B cell (primary cell): ENCODE measurements around the gene RABEP1. TPM values are rescaled to one million over a fixed set of nuclear protein-coding genes. Genes with fewer than 3 reads are reported as not detected.

Experiments
- ATAC-seq: fragments of 200-7000 bp; cut with Tn5 transposase; one replicate; pipeline ENCODE4 v1.10.0; 2021; ENCODE audit warnings: low read depth, mild to moderate bottlenecking, moderate number of reproducible peaks, moderate library complexity
- CTCF ChIA-PET: fragments of 350-600 bp; sonication (Branson Sonifier 250); formaldehyde crosslinking; loops from one replicate; lab custom pipeline; 2021; ENCODE audit warnings: antibody characterized with exemption, inconsistent platforms; lab: Charles Lee
- POLR2A ChIA-PET: fragments of 350-600 bp; sonication (Branson Sonifier 250); formaldehyde crosslinking; loops from one replicate; lab custom pipeline; 2021; ENCODE audit warnings: antibody characterized with exemption; lab: Charles Lee
- DNase-seq: peaks from one replicate; pipeline ENCODE4 v3.0.0; 2013
- H2AFZ ChIP-seq: 2 replicates; pipeline ENCODE4 v1.6.1; 2012; ENCODE audit warnings: mild to moderate bottlenecking, low read depth, low read length; ENCODE audit not compliant: insufficient read depth, poor library complexity, severe bottlenecking
- H3K27ac ChIP-seq, 2 donors: 1 replicate in 1 of 2; 2 replicates in 1 of 2; pipeline ENCODE4 v1.5.1; 2012 to 2013; ENCODE audit warnings: low read length in 2 of 2, mild to moderate bottlenecking in 2 of 2, moderate library complexity in 1 of 2
- H3K27me3 ChIP-seq, 4 experiments: fragments of 200-600 bp in 1 of 4; sonication (generic) in 1 of 4; replicated peaks in 1 of 4; 1 replicate in 2 of 4; 2 replicates in 2 of 4; pipeline versions ENCODE4 v1.6.1 to v1.7.0; 2013 to 2016; ENCODE audit warnings: low read length in 3 of 4, mild to moderate bottlenecking in 2 of 4, mixed read lengths in 1 of 4, moderate library complexity in 1 of 4; ENCODE audit not compliant: insufficient read depth in 4 of 4, control insufficient read depth in 3 of 4; ENCODE audit errors: control extremely low read depth in 1 of 4
- H3K36me3 ChIP-seq, 2 experiments: replicated peaks in 1 of 2; 1 replicate in 1 of 2; 2 replicates in 1 of 2; pipeline versions ENCODE4 v1.6.1 to v1.7.1; 2013; ENCODE audit warnings: low read length in 1 of 2; ENCODE audit not compliant: insufficient read depth in 2 of 2, control insufficient read depth in 1 of 2; ENCODE audit errors: control extremely low read depth in 1 of 2, extremely low read depth in 1 of 2
- H3K4me1 ChIP-seq, 2 donors: fragments of 200-600 bp in 1 of 2; sonication (generic) in 1 of 2; 1 replicate in 1 of 2; 2 replicates in 1 of 2; pipeline versions ENCODE4 v1.5.1 to v1.6.1; 2013 to 2017; ENCODE audit warnings: low read length in 2 of 2; ENCODE audit not compliant: control insufficient read depth in 2 of 2, insufficient read depth in 2 of 2
- H3K4me2 ChIP-seq: replicated peaks from 2 replicates; pipeline ENCODE3; 2012; ENCODE audit warnings: mild to moderate bottlenecking, low read depth, low read length; ENCODE audit not compliant: poor library complexity, severe bottlenecking
- H3K4me3 ChIP-seq, 5 experiments: fragments of 200-600 bp in 1 of 5; sonication (generic) in 1 of 5; 1 replicate in 3 of 5; 2 replicates in 2 of 5; pipeline versions ENCODE4 v1.5.1 to v1.7.0; 2011 to 2016; ENCODE audit warnings: low read length in 4 of 5, mild to moderate bottlenecking in 4 of 5, low read depth in 2 of 5, control low read depth in 1 of 5, moderate library complexity in 1 of 5; ENCODE audit not compliant: insufficient read depth in 1 of 5; ENCODE audit errors: control extremely low read depth in 1 of 5, extremely low read depth in 1 of 5
- H3K79me2 ChIP-seq: fragments of 200-600 bp; sonication (generic); one replicate; pipeline ENCODE4 v1.6.0; 2016; ENCODE audit warnings: low read length; ENCODE audit not compliant: control insufficient read depth, insufficient read depth
- H3K9ac ChIP-seq: fragments of 200-600 bp; sonication (generic); 2 replicates; pipeline ENCODE4 v1.6.1; 2017; ENCODE audit warnings: mild to moderate bottlenecking, low read length, moderate library complexity
- H3K9me3 ChIP-seq, 3 donors: one replicate each; pipeline versions ENCODE4 v1.6.1 to v1.7.1; 2013; ENCODE audit warnings: low read length in 2 of 3; ENCODE audit not compliant: control insufficient read depth in 2 of 3, insufficient read depth in 1 of 3; ENCODE audit errors: control extremely low read depth in 1 of 3
- H4K20me1 ChIP-seq: 2 replicates; pipeline ENCODE4 v1.6.0; 2012; ENCODE audit warnings: mild to moderate bottlenecking, low read length; ENCODE audit not compliant: insufficient read depth, control insufficient read depth, poor library complexity, severe bottlenecking
- H3K27ac Mint-ChIP-seq: one replicate; pipeline ENCODE4 v1.8.0; 2021; ENCODE audit warnings: mixed read lengths
- H3K27me3 Mint-ChIP-seq: one replicate; pipeline ENCODE4 v1.8.0; 2021; ENCODE audit warnings: mixed read lengths
- H3K4me1 Mint-ChIP-seq: one replicate; pipeline ENCODE4 v1.8.0; 2021; ENCODE audit warnings: mixed read lengths
- H3K4me3 Mint-ChIP-seq: one replicate; pipeline ENCODE4 v1.8.0; 2021; ENCODE audit warnings: mixed read lengths
- H3K9me3 Mint-ChIP-seq: one replicate; pipeline ENCODE4 v1.8.0; 2022; ENCODE audit warnings: mixed read lengths; ENCODE audit not compliant: insufficient read depth
- CTCF ChIP-seq: fragments of 200-600 bp; IDR thresholded peaks from one replicate; pipeline ENCODE4 v1.8.0; 2022; ENCODE audit warnings: antibody characterized with exemption, mild to moderate bottlenecking
- EZH2 ChIP-seq: IDR thresholded peaks from 2 replicates; pipeline ENCODE4 v1.6.1; 2012; ENCODE audit warnings: borderline replicate concordance, low read depth, mild to moderate bottlenecking, moderate library complexity, low read length; ENCODE audit not compliant: insufficient read depth, poor library complexity, severe bottlenecking
- WGBS: methylation state at CpG from one replicate; pipeline ENCODE4 v1.1.5; 2013; ENCODE audit warnings: missing lambda C conversion rate; ENCODE audit not compliant: insufficient coverage; 5-methylcytosine and 5-hydroxymethylcytosine counted together
- intact Hi-C: fragments of 100-400 bp; cut with micrococcal nuclease; formaldehyde crosslinking; loops from one replicate; pipeline ENCODE4 v1.10.0; 2022
- polyA plus RNA-seq: library from polyadenylated mRNA; depleted of rRNA; stranded (reverse); fragments of >200 nt; gene quantifications from 2 replicates; pipeline ENCODE4 v1.2.3, GENCODE V29; 2012
- total RNA-seq, 2 donors: library from RNA; stranded (reverse); fragments of 120-200 nt in 1 of 2; gene quantifications; 1 replicate in 1 of 2; 2 replicates in 1 of 2; pipeline versions ENCODE4 v1.2.3 to v1.2.4, GENCODE V29; 2013 to 2022

The RABEP1 gene
- total and polyA plus RNA-seq, 2 donors (not counting 1 experiment from before 2014, with no cell fraction given) = 24.2 to 86.1 TPM

- peaks cover under 1 to 1% of the 10 kb centered on the region in 2 donors for H3K4me1 ChIP-seq
- no peak overlapping the region for H3K4me3 ChIP-seq
- H2AFZ ChIP-seq = no peak overlapping the region
- intact Hi-C loops = no loop called here
- no peaks in the 10 kb centered on the region for H3K27me3 ChIP-seq
- no peak overlapping the region for H3K4me3 Mint-ChIP-seq
- no peak overlapping the region for H3K9ac ChIP-seq
- 95% methylated on average over 4 of the region's 6 CpGs for WGBS
- no peak overlapping the region for H3K27ac Mint-ChIP-seq
- H3K4me1 Mint-ChIP-seq = peaks cover 10% of the 10 kb centered on the region
- no peaks in the 10 kb centered on the region for H3K36me3 ChIP-seq
- H3K79me2 ChIP-seq = no peaks in the 10 kb centered on the region
- ChIA-PET CTCF (no interaction called here), POLR2A (interaction anchor here (0.6 kb wide), 1 partner anchor 58 kb away, joined by 6 read pairs; no protein-coding TSS in a partner anchor)
- no peaks in the 10 kb centered on the region for H3K27me3 Mint-ChIP-seq
- no peaks in the 10 kb centered on the region for H3K9me3 ChIP-seq
- ATAC-seq = no peak
- H3K4me2 ChIP-seq = no peak overlapping the region
- TF ChIP-seq EZH2 (no peak), CTCF (no peak)
- H4K20me1 ChIP-seq = no peaks in the 10 kb centered on the region
- no peak for DNase-seq
- H3K9me3 Mint-ChIP-seq = no peaks in the 10 kb centered on the region
- no peak overlapping the region for H3K27ac ChIP-seq
Measured at GRCh38 chr17:5263441-5263840, 18.6 kb upstream of the RABEP1 start.

- no peaks in the 10 kb centered on the region for H3K36me3 ChIP-seq
- Mint-ChIP-seq H3K9me3 (no peaks in the 10 kb centered on the region), H3K4me3 (no peak overlapping the region), H3K27ac (no peak overlapping the region), H3K27me3 (no peaks in the 10 kb centered on the region), H3K4me1 (peaks cover 1% of the 10 kb centered on the region)
- no peaks in the 10 kb centered on the region for H3K4me1 ChIP-seq
- no peak overlapping the region for H3K4me2 ChIP-seq
- H3K79me2 ChIP-seq = no peaks in the 10 kb centered on the region
- ATAC-seq = no peak
- 81% methylated on average over 3 of the region's 3 CpGs for WGBS
- no peak overlapping the region for H2AFZ ChIP-seq
- H4K20me1 ChIP-seq = no peaks in the 10 kb centered on the region
- ChIA-PET POLR2A (no interaction called here), CTCF (interaction anchor here (0.7 kb wide), 1 partner anchor 18 kb away, joined by 4 read pairs; no protein-coding TSS in a partner anchor)
- no peaks in the 10 kb centered on the region for H3K27me3 ChIP-seq
- H3K27ac ChIP-seq = no peak overlapping the region
- TF ChIP-seq CTCF (no peak), EZH2 (no peak)
- no peak for DNase-seq
- no peak overlapping the region for H3K4me3 ChIP-seq
- H3K9me3 ChIP-seq = no peaks in the 10 kb centered on the region
- H3K9ac ChIP-seq = no peak overlapping the region
- intact Hi-C loops = no loop called here
Measured at GRCh38 chr17:5264893-5265292, 17.2 kb upstream of the RABEP1 start.
